PC-9 (cell line): Measurements from ENCODE around the gene UGT1A3. TPM values are rescaled to one million over a fixed set of nuclear protein-coding genes. Genes with fewer than 3 reads are reported as not detected.

Experiments used
- BruUV-seq: library from RNA; stranded (reverse); fragments of 400-500 nt; replicated peaks from 2 replicates; lab custom pipeline; 2021; lab: Mats Ljungman, UMichigan
- CTCF ChIA-PET: fragments of 300-600 bp; sonication (Branson Sonifier 250); formaldehyde crosslinking; loops from one replicate; lab custom pipeline; 2022; ENCODE audit warnings: antibody characterized with exemption; lab: Charles Lee
- POLR2A ChIA-PET: fragments of 300-600 bp; sonication (Branson Sonifier 250); formaldehyde crosslinking; loops from one replicate; lab custom pipeline; 2022; ENCODE audit warnings: antibody characterized with exemption; ENCODE audit not compliant: unreplicated experiment; lab: Charles Lee
- DNase-seq, 2 experiments: peaks; one replicate each; pipeline versions ENCODE4 v3.0.0 to v3.0.0-alpha.2; 2015 to 2022; ENCODE audit warnings: mixed read lengths in 1 of 2
- H2AFZ ChIP-seq: fragments of 200-600 bp; sonication (generic); 2 replicates; pipeline ENCODE4 v1.8.1; 2017; ENCODE audit warnings: antibody characterized with exemption
- H3F3A ChIP-seq: fragments of 200-600 bp; sonication (generic); 2 replicates; pipeline ENCODE4 v1.8.1; 2017; ENCODE audit warnings: antibody characterized with exemption, mild to moderate bottlenecking, low read depth; ENCODE audit not compliant: insufficient read depth
- H3K27ac ChIP-seq: fragments of 200-600 bp; sonication (generic); 2 replicates; pipeline ENCODE4 v1.6.1; 2016; ENCODE audit warnings: mixed run types
- H3K27me3 ChIP-seq: fragments of 200-600 bp; sonication (generic); 2 replicates; pipeline ENCODE4 v1.6.1; 2016; ENCODE audit warnings: low read depth, mixed run types; ENCODE audit not compliant: insufficient read depth
- H3K36me3 ChIP-seq: fragments of 200-600 bp; sonication (generic); 2 replicates; pipeline ENCODE4 v1.6.1; 2016; ENCODE audit warnings: low read depth, mixed run types
- H3K4me1 ChIP-seq: fragments of 200-600 bp; sonication (generic); replicated peaks from 2 replicates; pipeline ENCODE4 v1.6.1; 2016; ENCODE audit warnings: mixed run types; ENCODE audit not compliant: insufficient read depth
- H3K4me2 ChIP-seq: fragments of 200-600 bp; sonication (generic); 2 replicates; pipeline ENCODE4 v1.6.1; 2017; ENCODE audit warnings: mixed run types
- H3K4me3 ChIP-seq: fragments of 200-600 bp; sonication (generic); 2 replicates; pipeline ENCODE4 v1.6.1; 2016; ENCODE audit warnings: mixed run types
- H3K79me2 ChIP-seq: fragments of 200-600 bp; sonication (generic); 2 replicates; pipeline ENCODE4 v1.6.1; 2017; ENCODE audit warnings: low read depth, mixed run types
- H3K9me2 ChIP-seq: fragments of 200-600 bp; sonication (generic); 2 replicates; pipeline ENCODE4 v1.8.1; 2017; ENCODE audit warnings: mild to moderate bottlenecking; ENCODE audit not compliant: insufficient read depth
- H3K9me3 ChIP-seq: fragments of 200-600 bp; sonication (generic); 2 replicates; pipeline ENCODE4 v1.8.1; 2016; ENCODE audit warnings: low read depth; ENCODE audit not compliant: insufficient read depth
- H4K20me1 ChIP-seq: fragments of 200-600 bp; sonication (generic); 2 replicates; pipeline ENCODE4 v1.8.1; 2017; ENCODE audit not compliant: insufficient read depth
- CTCF ChIP-seq: fragments of 200-600 bp; sonication (generic); conservative IDR thresholded peaks from 2 replicates; pipeline ENCODE4 v1.6.1; 2017; ENCODE audit warnings: mixed run types, antibody characterized with exemption, mild to moderate bottlenecking, moderate library complexity
- EZH2 ChIP-seq: fragments of 200-600 bp; sonication (generic); IDR thresholded peaks from 2 replicates; pipeline ENCODE4 v1.8.0; 2017; ENCODE audit warnings: antibody characterized with exemption, low read depth
- intact Hi-C: fragments of 100-400 bp; cut with micrococcal nuclease; formaldehyde crosslinking; loops from one replicate; pipeline ENCODE4 v1.10.0; 2022; ENCODE audit not compliant: unreplicated experiment
- total RNA-seq: library from RNA; stranded (reverse); gene quantifications from 2 replicates; pipeline ENCODE4 v1.2.3, GENCODE V29; 2021

UGT1A3 gene
- total RNA-seq, 1 experiment from 2014 or later, result 67.1 TPM

GRCh38 chr2:233690444-233690843 lies 38.4 kb upstream of the UGT1A3 start:
- peaks cover 72% of the 10 kb centered on the region for H3F3A ChIP-seq
- CTCF ChIA-PET, result interaction anchor here (0.6 to 0.7 kb wide), 2 partner anchors 47 to 309 kb away, joined by 3 read pairs; no protein-coding TSS in a partner anchor
- POLR2A ChIA-PET, result interaction anchor here (0.5 to 2.2 kb wide), 14 partner anchors 9 to 1422 kb away, joined by 3 to 53 read pairs (median 13); partner anchors contain the start of gene USP40

GRCh38 chr2:233691443-233692433 lies 37.1 kb upstream of the UGT1A3 start:
- H3K9me2 ChIP-seq, result no peaks in the 10 kb centered on the region
- H3K9me3 ChIP-seq, result no peaks in the 10 kb centered on the region
- H3K4me3 ChIP-seq, result peak overlapping the region; percentile 69
- peak overlapping the region; percentile 97 for H3K27ac ChIP-seq
- H3K36me3 ChIP-seq, result peaks cover 41% of the 10 kb centered on the region
- TF ChIP-seq EZH2 (no peak), CTCF (no peak)
- H4K20me1 ChIP-seq, result no peaks in the 10 kb centered on the region
- CTCF ChIA-PET, result interaction anchor here (0.6 to 0.9 kb wide), 3 partner anchors 45 to 179 kb away, joined by 3 to 6 read pairs (median 3); no protein-coding TSS in a partner anchor
- H3K4me2 ChIP-seq, result peak overlapping the region; percentile 96
- H3K79me2 ChIP-seq, result peaks cover 58% of the 10 kb centered on the region
- peaks cover 85% of the 10 kb centered on the region for H3F3A ChIP-seq
- H3K27me3 ChIP-seq, result no peaks in the 10 kb centered on the region
- H2AFZ ChIP-seq, result no peak overlapping the region
- peak; percentile 98 to 99 for DNase-seq
- intact Hi-C loops, result loop anchor here (1.0 to 10.0 kb wide), 9 partner anchors 15 to 733 kb away; partner anchors contain the start of genes ATG16L1, DGKD and USP40
- POLR2A ChIA-PET, result interaction anchor here (0.5 to 2.2 kb wide), 21 partner anchors 8 to 1237 kb away, joined by 3 to 53 read pairs (median 5); partner anchors contain the start of gene USP40
- peaks cover 48% of the 10 kb centered on the region for H3K4me1 ChIP-seq
- TSS peak; percentile 58 for BruUV-seq

More at GRCh38 chr2:233690444-233690843, 38.4 kb upstream of the UGT1A3 start:
- peak overlapping the region; percentile 69; the same call in 1 of the 2 replicates for H3K4me3 ChIP-seq
- H3K79me2 ChIP-seq, result peaks cover 45% of the 10 kb centered on the region
- peak; percentile 96 to 99 for DNase-seq
- peak overlapping the region; percentile 96 for H3K4me2 ChIP-seq
- H3K36me3 ChIP-seq, result peaks cover 29% of the 10 kb centered on the region
- H4K20me1 ChIP-seq, result no peaks in the 10 kb centered on the region
- intact Hi-C loops, result loop anchor here (1.0 to 10.0 kb wide), 7 partner anchors 133 to 734 kb away; partner anchors contain the start of genes ATG16L1 and DGKD
- H3K4me1 ChIP-seq, result peaks cover 37% of the 10 kb centered on the region
- TF ChIP-seq CTCF (no peak), EZH2 (no peak)
- H3K27ac ChIP-seq, result peak overlapping the region; percentile 97
- H3K9me2 ChIP-seq, result no peaks in the 10 kb centered on the region
- H3K9me3 ChIP-seq, result no peaks in the 10 kb centered on the region
- H2AFZ ChIP-seq, result no peak overlapping the region
- no TSS peak for BruUV-seq
- H3K27me3 ChIP-seq, result no peaks in the 10 kb centered on the region

- BruUV-seq, result no TSS peak
- Histone ChIP-seq H3K4me2 (peak within 1 kb of the TSS; percentile 96), H3F3A (peaks cover 94% of the 10 kb centered on the region), H3K9me3 (no peaks in the 10 kb centered on the region), H2AFZ (no peak within 1 kb of the TSS), H3K4me3 (peak within 1 kb of the TSS; percentile 69), H3K9me2 (no peaks in the 10 kb centered on the region), H3K4me1 (peaks cover 52% of the 10 kb centered on the region), H4K20me1 (no peaks in the 10 kb centered on the region), H3K27me3 (no peaks in the 10 kb centered on the region), H3K36me3 (peaks cover 51% of the 10 kb centered on the region), H3K27ac (peak within 1 kb of the TSS; percentile 97), H3K79me2 (peaks cover 67% of the 10 kb centered on the region)
- no peak for DNase-seq
- ChIA-PET POLR2A (interaction anchor here (0.7 to 2.1 kb wide), 4 partner anchors 10 to 153 kb away, joined by 3 to 16 read pairs (median 6); no protein-coding TSS in a partner anchor), CTCF (no interaction called here)
- intact Hi-C loops, result loop anchor here (5.0 to 10.0 kb wide), 5 partner anchors 280 to 732 kb away; partner anchors contain the start of genes ATG16L1 and DGKD
- no peak for TF ChIP-seq EZH2
- TF ChIP-seq CTCF, result no peak
Measured at GRCh38 chr2:233692648-233693047, 36.2 kb upstream of the UGT1A3 start, which contains the start of gene UGT1A6. Gene UGT1A6, plus strand, starts transcription at chr2:233692890. Its CDS starts 115 bp downstream, at chr2:233693005.
